Small intestine (tissue), 7 donors: Measurements from ENCODE around the gene CYBC1. TPM values are rescaled to one million over a fixed set of nuclear protein-coding genes. Genes with fewer than 3 reads are reported as not detected.

Experiments used
- DNase-seq, 2 donors: peaks; one replicate each; pipeline versions ENCODE4 v3.0.0 to v3.0.0-alpha.2; 2013
- FAIRE-seq: peaks from 2 replicates; lab custom pipeline; 2012; peaks lifted over from hg19 to GRCh38; lab: Jason Lieb, UNC
- H3K27ac ChIP-seq, 3 donors: one replicate each; pipeline ENCODE4 v1.5.1; 2013; ENCODE audit warnings: low read length in 2 of 3, mild to moderate bottlenecking in 2 of 3, control low read depth in 1 of 3, inconsistent platforms in 1 of 3, low read depth in 1 of 3, moderate library complexity in 1 of 3
- H3K27me3 ChIP-seq, 3 donors: one replicate each; pipeline ENCODE4 v1.6.1; 2013; ENCODE audit warnings: low read length in 3 of 3, inconsistent platforms in 1 of 3; ENCODE audit not compliant: control insufficient read depth in 3 of 3, insufficient read depth in 3 of 3
- H3K36me3 ChIP-seq, 3 donors: one replicate each; pipeline ENCODE4 v1.6.1; 2013; ENCODE audit warnings: low read length in 3 of 3, inconsistent platforms in 1 of 3, low read depth in 1 of 3, mild to moderate bottlenecking in 1 of 3, moderate library complexity in 1 of 3; ENCODE audit not compliant: control insufficient read depth in 3 of 3, insufficient read depth in 2 of 3
- H3K4me1 ChIP-seq, 3 donors: one replicate each; pipeline ENCODE4 v1.6.1; 2013; ENCODE audit warnings: low read length in 2 of 3, inconsistent platforms in 1 of 3, low read depth in 1 of 3, mild to moderate bottlenecking in 1 of 3, moderate library complexity in 1 of 3; ENCODE audit not compliant: control insufficient read depth in 3 of 3, insufficient read depth in 2 of 3
- H3K4me3 ChIP-seq, 3 donors: one replicate each; pipeline ENCODE4 v1.5.1; 2013; ENCODE audit warnings: low read length in 3 of 3, control low read depth in 1 of 3, inconsistent platforms in 1 of 3, low read depth in 1 of 3, mild to moderate bottlenecking in 1 of 3, moderate library complexity in 1 of 3
- H3K9me3 ChIP-seq, 2 donors: one replicate each; pipeline ENCODE4 v1.6.1; 2013; ENCODE audit warnings: low read depth in 1 of 2, low read length in 1 of 2; ENCODE audit not compliant: control insufficient read depth in 2 of 2, insufficient read depth in 1 of 2
- WGBS, 3 donors: extraction: QIAGEN DNeasy Blood & Tissue Kit; methylation state at CpG; one replicate each; pipeline ENCODE4 v1.1.7; 2013; 5-methylcytosine and 5-hydroxymethylcytosine counted together
- polyA plus RNA-seq, 4 donors: library from polyadenylated mRNA; stranded (reverse) in 3 of 4; unstranded in 1 of 4; fragments of 200-250 nt in 3 of 4; fragments of 120-200 nt in 1 of 4; gene quantifications; one replicate each; pipeline versions ENCODE4 v1.2.1 to v1.2.3, GENCODE V29; 2013
- donor health status: healthy with polysubstance abuse.
- donor health status: control.
- donor health status: control.
- donor health status: Bipolar disorder and iron deficiency.
- donor health status: healthy.

Gene CYBC1
- polyA plus RNA-seq, 4 donors: 37.6 to 57.8 (median 41.2) TPM

GRCh38 chr17:82400830-82401229 lies 49.7 kb downstream of the CYBC1 start:
- H3K36me3 ChIP-seq: peaks cover 0 to 66% (median 10%) of the 10 kb centered on the region in 3 donors
- FAIRE-seq (no peak), DNase-seq (no peak)
- no peaks in the 10 kb centered on the region for H3K4me1 ChIP-seq
- H3K9me3 ChIP-seq: no peaks in the 10 kb centered on the region
- no peak overlapping the region for H3K4me3 ChIP-seq
- no peaks in the 10 kb centered on the region for H3K27me3 ChIP-seq
- 69 to 82% (median 73%) methylated on average over 18 to 19 of the region's 19 CpGs for WGBS, 3 donors
- H3K27ac ChIP-seq: peak overlapping the region in 1 of 3 donors; percentile 18

- FAIRE-seq (no peak), DNase-seq (no peak)
- Histone ChIP-seq H3K27me3 (no peaks in the 10 kb centered on the region), H3K9me3 (no peaks in the 10 kb centered on the region), H3K36me3 (peaks cover 0 to 66% (median 9%) of the 10 kb centered on the region in 3 donors), H3K27ac (no peak overlapping the region), H3K4me1 (no peaks in the 10 kb centered on the region), H3K4me3 (no peak overlapping the region)
- WGBS, 3 donors: 68 to 86% (median 85%) methylated on average over 7 of the region's 7 CpGs
These were observed 50.3 kb downstream of the CYBC1 start for GRCh38 chr17:82400206-82400605.

- FAIRE-seq (no peak), DNase-seq (no peak)
- Histone ChIP-seq H3K27ac (no peak overlapping the region), H3K27me3 (no peaks in the 10 kb centered on the region), H3K4me1 (no peaks in the 10 kb centered on the region), H3K36me3 (peaks cover 0 to 67% (median 6%) of the 10 kb centered on the region in 3 donors), H3K4me3 (no peak overlapping the region), H3K9me3 (no peaks in the 10 kb centered on the region)
- WGBS, 3 donors: 83 to 92% (median 91%) methylated on average over 17 to 18 of the region's 18 CpGs
These were observed 50.9 kb downstream of the CYBC1 start for GRCh38 chr17:82399601-82400101.

- Histone ChIP-seq H3K27me3 (no peaks in the 10 kb centered on the region), H3K4me1 (no peaks in the 10 kb centered on the region), H3K9me3 (no peaks in the 10 kb centered on the region), H3K36me3 (peaks cover 0 to 67% (median 3%) of the 10 kb centered on the region in 3 donors), H3K4me3 (no peak overlapping the region), H3K27ac (no peak overlapping the region)
- 73 to 88% (median 85%) methylated on average over 13 of the region's 13 CpGs for WGBS, 3 donors
- DNase-seq (no peak), FAIRE-seq (no peak)
These were observed 51.5 kb downstream of the CYBC1 start for GRCh38 chr17:82399041-82399441.

GRCh38 chr17:82397449-82398335 lies 52.9 kb downstream of the CYBC1 start:
- no peaks in the 10 kb centered on the region for H3K27me3 ChIP-seq
- H3K27ac ChIP-seq: no peak overlapping the region
- 75 to 88% (median 85%) methylated on average over 31 to 38 of the region's 38 CpGs for WGBS, 3 donors
- H3K36me3 ChIP-seq: peaks cover under 1 to 65% (median 4%) of the 10 kb centered on the region in 3 donors
- no peaks in the 10 kb centered on the region for H3K4me1 ChIP-seq
- FAIRE-seq: no peak
- H3K9me3 ChIP-seq: no peaks in the 10 kb centered on the region
- DNase-seq: no peak
- no peak overlapping the region for H3K4me3 ChIP-seq

GRCh38 chr17:82396601-82397435 lies 53.7 kb downstream of the CYBC1 start:
- 75 to 88% (median 81%) methylated on average over 17 to 19 of the region's 19 CpGs for WGBS, 3 donors
- FAIRE-seq (no peak), DNase-seq (no peak)
- Histone ChIP-seq H3K4me3 (no peak overlapping the region), H3K9me3 (no peaks in the 10 kb centered on the region), H3K27me3 (no peaks in the 10 kb centered on the region), H3K4me1 (no peaks in the 10 kb centered on the region), H3K36me3 (peaks cover 2 to 68% (median 6%) of the 10 kb centered on the region in 3 donors), H3K27ac (no peak overlapping the region)

- Histone ChIP-seq H3K4me3 (no peak overlapping the region), H3K36me3 (peaks cover 2 to 64% (median 6%) of the 10 kb centered on the region in 3 donors), H3K27me3 (no peaks in the 10 kb centered on the region), H3K4me1 (no peaks in the 10 kb centered on the region), H3K9me3 (no peaks in the 10 kb centered on the region), H3K27ac (no peak overlapping the region)
- DNase-seq (no peak), FAIRE-seq (no peak)
- WGBS, 3 donors: 87 to 96% (median 90%) methylated on average over 12 of the region's 12 CpGs
These were observed 56.3 kb downstream of the CYBC1 start for GRCh38 chr17:82394278-82394677.

GRCh38 chr17:82392941-82393340 lies 57.6 kb downstream of the CYBC1 start:
- Histone ChIP-seq H3K27ac (no peak overlapping the region), H3K27me3 (peaks cover 0 to under 1% (median 0%) of the 10 kb centered on the region in 3 donors), H3K4me1 (no peaks in the 10 kb centered on the region), H3K9me3 (no peaks in the 10 kb centered on the region), H3K4me3 (no peak overlapping the region), H3K36me3 (peaks cover 2 to 57% (median 6%) of the 10 kb centered on the region in 3 donors)
- 91 to 95% (median 92%) methylated on average over 15 of the region's 15 CpGs for WGBS, 3 donors
- DNase-seq: no peak
- no peak for FAIRE-seq
